Measurements from ENCODE around the gene EIF2S2.

DNA sequence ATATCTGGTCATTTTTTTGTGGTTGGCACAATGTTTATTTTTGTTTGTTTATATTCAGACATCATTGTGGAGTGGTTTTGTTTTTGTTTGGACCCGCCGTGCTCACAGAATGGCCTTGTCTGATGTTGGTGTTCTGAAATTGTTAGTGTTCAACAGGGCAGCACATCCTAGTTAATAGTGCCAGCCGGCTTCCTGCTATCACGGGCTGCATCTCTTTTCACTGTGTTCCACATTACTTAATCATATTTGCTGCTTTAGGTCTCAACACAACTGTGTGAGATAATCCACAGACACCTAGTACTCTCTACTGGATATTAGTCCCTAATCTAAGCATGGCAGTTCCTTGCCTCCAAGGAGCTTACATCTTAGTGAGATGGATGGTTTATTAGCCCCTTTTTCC is 2.8 kb upstream of the EIF2S2 start:
- no peak for TF ChIP-seq ELF4 (IDR thresholded peaks at IDR 0.05)
- TF ChIP-seq NFRKB (IDR thresholded peaks at IDR 0.05), result no peak
- TF ChIP-seq ARNT (IDR thresholded peaks at IDR 0.05), result no peak
- TF ChIP-seq HDGF (IDR thresholded peaks at IDR 0.05; ENCODE audit: borderline replicate concordance), result no peak
- no peak for TF ChIP-seq SUZ12 (IDR thresholded peaks at IDR 0.05)
- TF ChIP-seq SP1 (IDR thresholded peaks at IDR 0.05), result no peak
- TF ChIP-seq BHLHE40 (IDR thresholded peaks at IDR 0.05; ENCODE audit: borderline replicate concordance), result no peak
- no peak for TF ChIP-seq FOXK2 (IDR thresholded peaks at IDR 0.05)
- no peak for TF ChIP-seq FOXM1 (IDR thresholded peaks at IDR 0.05; ENCODE audit: borderline replicate concordance)
- no peak for TF ChIP-seq TARDBP (IDR thresholded peaks at IDR 0.05)

Measured in HEK293T (cell line).